HepG2 (cell line): ENCODE measurements around the gene MXD3. TPM values are rescaled to one million over a fixed set of nuclear protein-coding genes. Genes with fewer than 3 reads are reported as not detected.

Source experiments
- ATAC-seq: fragments of 200-7000 bp; cut with Tn5 transposase; 3 replicates; pipeline ENCODE4 v1.9.1; 2020; ENCODE audit warnings: mild to moderate bottlenecking, moderate library complexity
- BruUV-seq: library from RNA; stranded (reverse); fragments of 400-500 nt; replicated peaks from 2 replicates; lab custom pipeline; 2021; lab: Mats Ljungman, UMichigan
- CTCF ChIA-PET: fragments of 300-600 bp; formaldehyde crosslinking; extraction: SDS; loops from one replicate; lab custom pipeline; 2021; ENCODE audit warnings: low total read pairs, inconsistent platforms, low intra/inter-chr PET ratio; lab: Yijun Ruan, JAX
- POLR2A ChIA-PET: fragments of 350-600 bp; sonication (Branson Sonifier 250); formaldehyde crosslinking; loops from one replicate; lab custom pipeline; 2020; ENCODE audit warnings: antibody characterized with exemption, inconsistent platforms; lab: Yijun Ruan, JAX
- DNase-seq: peaks from one replicate; pipeline ENCODE4 v3.0.0-alpha.2; 2015; ENCODE audit warnings: low spot score
- FAIRE-seq: peaks from 3 replicates; lab custom pipeline; 2011; peaks lifted over from hg19 to GRCh38; lab: Jason Lieb, UNC
- H2AFZ ChIP-seq: one replicate; pipeline ENCODE4 v1.6.1; 2011; ENCODE audit warnings: low read length, inconsistent platforms
- H3K27ac ChIP-seq: fragments of 300-600 bp; 3 replicates; pipeline ENCODE4 v1.8.0; 2011; ENCODE audit warnings: mixed run types, mild to moderate bottlenecking, mixed read lengths, low read length, inconsistent platforms; ENCODE audit not compliant: insufficient read depth; ENCODE audit errors: extremely low read length
- H3K27me3 ChIP-seq, 2 experiments: fragments of 200-600 bp in 1 of 2; 2 replicates in 1 of 2; 3 replicates in 1 of 2; pipeline versions ENCODE4 v1.6.0 to v1.8.0; 2011; ENCODE audit warnings: low read length in 2 of 2, mild to moderate bottlenecking in 2 of 2, moderate library complexity in 2 of 2, inconsistent platforms in 1 of 2; ENCODE audit not compliant: insufficient read depth in 2 of 2, control insufficient read depth in 1 of 2
- H3K36me3 ChIP-seq, 2 experiments: fragments of 200-600 bp in 1 of 2; replicated peaks in 1 of 2; 2 replicates in 1 of 2; 3 replicates in 1 of 2; pipeline versions ENCODE4 v1.5.1 to v1.8.0; 2011; ENCODE audit warnings: low read length in 2 of 2, inconsistent platforms in 1 of 2; ENCODE audit not compliant: insufficient read depth in 2 of 2, control insufficient read depth in 1 of 2
- H3K4me1 ChIP-seq: 2 replicates; pipeline ENCODE4 v1.5.1; 2012; ENCODE audit warnings: low read length, inconsistent platforms; ENCODE audit not compliant: insufficient read depth
- H3K4me2 ChIP-seq: 2 replicates; pipeline ENCODE4 v1.6.0; 2011; ENCODE audit warnings: low read depth, low read length, inconsistent platforms
- H3K4me3 ChIP-seq, 3 experiments: fragments of 200-600 bp in 1 of 3; sonication (generic), shearing (Covaris generic) in 1 of 3; replicated peaks in 1 of 3; 2 replicates each; pipeline ENCODE4 v1.5.1; 2011 to 2016; ENCODE audit warnings: low read length in 3 of 3, inconsistent platforms in 2 of 3, low read depth in 2 of 3, mild to moderate bottlenecking in 2 of 3, control low read depth in 1 of 3, mixed read lengths in 1 of 3; ENCODE audit not compliant: insufficient read depth in 1 of 3
- H3K79me2 ChIP-seq: one replicate; pipeline ENCODE4 v1.6.1; 2011; ENCODE audit warnings: low read length, inconsistent platforms; ENCODE audit not compliant: insufficient read depth
- H3K9ac ChIP-seq: 2 replicates; pipeline ENCODE4 v1.6.0; 2011; ENCODE audit warnings: mild to moderate bottlenecking, low read depth, low read length, inconsistent platforms; ENCODE audit not compliant: insufficient read depth
- H3K9me3 ChIP-seq: 2 replicates; pipeline ENCODE4 v1.5.1; 2012; ENCODE audit warnings: mild to moderate bottlenecking, low read length
- H4K20me1 ChIP-seq: 2 replicates; pipeline ENCODE4 v1.6.0; 2011; ENCODE audit warnings: inconsistent platforms, mild to moderate bottlenecking, low read length, moderate library complexity; ENCODE audit not compliant: insufficient read depth
- ATF4 ChIP-seq, 2 experiments: fragments of 450-650 bp in 1 of 2; sonication (generic) in 1 of 2; formaldehyde crosslinking; IDR thresholded peaks; 2 replicates each; pipeline versions ENCODE4 v1.5.0 to v1.8.0; 2020 to 2022; ENCODE audit warnings: mild to moderate bottlenecking in 1 of 2, missing genetic modification reagents in 1 of 2
- CCAR2 ChIP-seq: fragments of 200-400 bp; formaldehyde crosslinking; optimal IDR thresholded peaks from 2 replicates; pipeline ENCODE3; 2018; ENCODE audit warnings: low read depth, mild to moderate bottlenecking, low read length, moderate library complexity
- CSRNP2 ChIP-seq: sonication (generic); formaldehyde crosslinking; conservative IDR thresholded peaks from 2 replicates; pipeline ENCODE4 v1.8.0; 2022; ENCODE audit warnings: low read depth, missing genetic modification reagents
- MED13 ChIP-seq: sonication (generic); formaldehyde crosslinking; IDR thresholded peaks from 2 replicates; pipeline ENCODE4 v1.5.0; 2020; ENCODE audit warnings: missing genetic modification reagents
- MXD3 ChIP-seq: IDR thresholded peaks from 2 replicates; pipeline ENCODE4 v1.6.1; 2016; ENCODE audit warnings: mild to moderate bottlenecking, missing biosample characterization, missing genetic modification reagents
- MXI1 ChIP-seq: IDR thresholded peaks from 3 replicates; pipeline ENCODE4 v1.6.1; 2012; ENCODE audit warnings: low read depth, low read length, inconsistent platforms, borderline replicate concordance
- PLSCR1 ChIP-seq: sonication (generic); formaldehyde crosslinking; IDR thresholded peaks from 2 replicates; pipeline ENCODE4 v1.5.0; 2020; ENCODE audit warnings: missing genetic modification reagents, mild to moderate bottlenecking, borderline replicate concordance
- ZNF430 ChIP-seq: sonication (generic); formaldehyde crosslinking; IDR thresholded peaks from 2 replicates; pipeline ENCODE4 v1.9.0; 2021; ENCODE audit warnings: mild to moderate bottlenecking, missing genetic modification reagents
- ZNF557 ChIP-seq: sonication (generic); formaldehyde crosslinking; IDR thresholded peaks from 2 replicates; pipeline ENCODE4 v1.4.0; 2020; ENCODE audit warnings: missing genetic modification reagents
- ZNF570 ChIP-seq: sonication (generic); formaldehyde crosslinking; IDR thresholded peaks from 2 replicates; pipeline ENCODE4 v1.4.0; 2020; ENCODE audit warnings: mild to moderate bottlenecking, missing genetic modification reagents, borderline replicate concordance
- ZNF710 ChIP-seq: sonication (generic); formaldehyde crosslinking; IDR thresholded peaks from 2 replicates; pipeline ENCODE4 v1.5.0; 2020; ENCODE audit warnings: mild to moderate bottlenecking, missing genetic modification reagents, borderline replicate concordance
- ZNF883 ChIP-seq: sonication (generic); formaldehyde crosslinking; IDR thresholded peaks from 2 replicates; pipeline ENCODE4 v1.5.1; 2020; ENCODE audit warnings: mild to moderate bottlenecking, missing genetic modification reagents; ENCODE audit errors: not compliant biosample characterization
- WGBS: methylation state at CpG from one replicate; pipeline ENCODE4 v1.1.6; 2017; ENCODE audit warnings: low lambda C conversion rate; 5-methylcytosine and 5-hydroxymethylcytosine counted together
- in situ Hi-C: cut with HindIII; loops from 2 replicates; pipeline ENCODE4 v1.10.0; 2017; ENCODE audit warnings: low pct_unique_long_range_greater_than_20kb; ENCODE audit not compliant: extremely low pct_ligation_motif_present
- intact Hi-C: fragments of 100-400 bp; cut with micrococcal nuclease; formaldehyde crosslinking; loops from one replicate; pipeline ENCODE4 v1.10.0; 2022; ENCODE audit not compliant: unreplicated experiment
- polyA plus RNA-seq, 8 experiments: library from polyadenylated mRNA; depleted of rRNA in 3 of 8; stranded (reverse) in 7 of 8; unstranded in 1 of 8; fragments of >200 nt; fragmentation: Illumina TruSeq in 4 of 8; extraction: Trizol in 4 of 8; gene quantifications; 2 replicates each; pipeline versions ENCODE4 v1.2.1 to v1.2.3, GENCODE V29; 2011 to 2016; ENCODE audit warnings: low read depth in 4 of 8, missing spikeins in 1 of 8, mixed read lengths in 1 of 8; ENCODE audit not compliant: insufficient read depth in 1 of 8
- total RNA-seq, 5 experiments: library from RNA; depleted of rRNA; stranded (reverse); fragments of >200 nt; fragmentation: Illumina TruSeq; extraction: Trizol; gene quantifications; 2 replicates each; pipeline ENCODE4 v1.2.3, GENCODE V29; 2016; ENCODE audit warnings: low read depth in 1 of 5

MXD3 gene
- total and polyA plus RNA-seq, 2 of the 13 experiments (the other 11 are each of a cell fraction or from before 2014, with no cell fraction given), result 10.5 to 12.8 TPM

GRCh38 chr5:177309351-177310191 is 2.1 kb downstream of the MXD3 start:
- Histone ChIP-seq H3K4me1 (peaks cover 57% of the 10 kb centered on the region), H3K27me3 (no peaks in the 10 kb centered on the region), H3K9me3 (no peaks in the 10 kb centered on the region), H4K20me1 (peaks cover 19% of the 10 kb centered on the region), H3K79me2 (peaks cover 16% of the 10 kb centered on the region), H2AFZ (no peak overlapping the region), H3K4me3 (no peak overlapping the region), H3K4me2 (peak overlapping the region; percentile 89; the same call in 1 of the 2 replicates), H3K36me3 (peaks cover 7 to 27% of the 10 kb centered on the region in 2 experiments), H3K27ac (no peak overlapping the region), H3K9ac (no peak overlapping the region)
- FAIRE-seq, result peak; percentile 92
- DNase-seq, result peak; percentile 79
- ChIA-PET CTCF (interaction anchor here (1.2 to 1.6 kb wide), 3 partner anchors 8 to 146 kb away, joined by 3 to 9 read pairs (median 6); no protein-coding TSS in a partner anchor), POLR2A (interaction anchor here (0.6 to 4.0 kb wide), 12 partner anchors 42 to 223 kb away, joined by 3 to 30 read pairs (median 4); partner anchors contain the start of genes FGFR4, LMAN2 and PDLIM7)
- no TSS peak for BruUV-seq
- in situ Hi-C loops, result loop anchor here (5.0 kb wide), 2 partner anchors 53 to 138 kb away; partner anchors contain the start of gene PRR7
- ATAC-seq, result peak; percentile 56
- intact Hi-C loops, result loop anchor here (5.0 kb wide), 1 partner anchor 188 kb away; the partner anchor contains the start of gene PDLIM7
- 80% methylated on average over 4 of the region's 10 CpGs for WGBS
- TF ChIP-seq CSRNP2 (CRISPR knock-in tag) (no peak), ZNF557 (CRISPR knock-in tag) (no peak), ZNF710 (CRISPR knock-in tag) (no peak), ZNF883 (CRISPR knock-in tag) (no peak), PLSCR1 (CRISPR knock-in tag) (no peak), MED13 (CRISPR knock-in tag) (no peak), ZNF570 (CRISPR knock-in tag) (no peak), MXD3 (CRISPR knock-in tag) (no peak), CCAR2 (no peak), MXI1 (peak; percentile 53; the same call in 1 of the 3 replicates), ZNF430 (CRISPR knock-in tag) (no peak), ATF4 (CRISPR knock-in tag; IDR thresholded peaks at IDR 0.05) (no peak)
